ENCODE measurements around the gene TLK2.

Gene TLK2

GRCh38 chr17:62655656-62656055 lies 177.0 kb downstream of the TLK2 start:
- DNase-seq (ENCODE audit: low spot score) = no peak

- no peak for DNase-seq (ENCODE audit: low spot score)
These were observed 177.8 kb downstream of the TLK2 start for GRCh38 chr17:62656446-62656845.

GRCh38 chr17:62657145-62657665 lies 178.6 kb downstream of the TLK2 start:
- no peak for DNase-seq (ENCODE audit: low spot score)

GRCh38 chr17:62657690-62658089 lies 179.1 kb downstream of the TLK2 start:
- no peak for DNase-seq (ENCODE audit: low spot score)

DNA sequence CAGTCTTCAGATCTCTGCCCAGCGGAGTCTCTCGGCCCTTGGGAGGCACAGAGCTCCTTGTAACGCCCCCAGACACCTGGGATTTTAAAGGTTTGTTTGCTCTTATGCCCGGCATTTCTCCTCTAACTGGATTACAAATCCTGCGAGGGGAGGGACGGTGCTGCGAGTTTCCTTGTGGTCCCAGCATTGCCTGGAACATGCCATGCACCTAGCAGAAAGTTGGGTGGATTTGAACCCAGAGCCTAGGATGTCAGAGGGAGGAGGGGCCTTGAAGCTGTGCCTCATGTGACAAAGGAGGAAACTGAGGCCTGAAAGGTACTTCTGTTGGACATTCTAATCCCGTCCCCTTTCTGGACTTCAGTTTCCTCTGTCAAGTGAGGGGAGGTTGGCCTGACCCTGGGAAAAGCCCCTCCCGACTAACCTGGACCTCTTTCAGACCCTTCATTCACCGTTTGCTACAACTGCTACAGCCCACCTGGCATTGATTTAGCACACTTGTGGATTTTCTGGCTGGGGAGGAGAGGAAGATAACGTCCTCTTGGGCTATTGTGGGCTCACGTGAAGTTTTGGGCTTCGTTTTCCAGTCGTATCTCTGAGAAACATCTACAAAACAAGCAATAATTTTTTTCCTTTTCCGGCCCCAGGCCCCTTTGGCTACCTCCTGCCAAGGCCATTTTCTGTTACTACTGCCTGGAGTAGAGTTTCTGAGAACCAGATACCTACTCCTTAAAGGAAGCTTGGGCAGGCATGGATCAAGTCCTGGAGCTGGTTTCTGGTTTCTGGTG lies 179.7 kb downstream of the TLK2 start:
- DNase-seq (ENCODE audit: low spot score) = no peak

- DNase-seq (ENCODE audit: low spot score) = no peak
These were observed 182.0 kb downstream of the TLK2 start for GRCh38 chr17:62660629-62661118.

GRCh38 chr17:62661337-62661736 lies 182.7 kb downstream of the TLK2 start:
- DNase-seq (ENCODE audit: low spot score) = no peak

GRCh38 chr17:62662855-62663254 lies 184.2 kb downstream of the TLK2 start:
- DNase-seq (ENCODE audit: low spot score) = no peak
